ENCODE measurements around the gene SLC2A3.
"Not testable (repeated sequence)": the region's sequence is repeated elsewhere in the genome, so short reads cannot be mapped to it uniquely, and the experiment has no call there.

The SLC2A3 gene

DNA sequence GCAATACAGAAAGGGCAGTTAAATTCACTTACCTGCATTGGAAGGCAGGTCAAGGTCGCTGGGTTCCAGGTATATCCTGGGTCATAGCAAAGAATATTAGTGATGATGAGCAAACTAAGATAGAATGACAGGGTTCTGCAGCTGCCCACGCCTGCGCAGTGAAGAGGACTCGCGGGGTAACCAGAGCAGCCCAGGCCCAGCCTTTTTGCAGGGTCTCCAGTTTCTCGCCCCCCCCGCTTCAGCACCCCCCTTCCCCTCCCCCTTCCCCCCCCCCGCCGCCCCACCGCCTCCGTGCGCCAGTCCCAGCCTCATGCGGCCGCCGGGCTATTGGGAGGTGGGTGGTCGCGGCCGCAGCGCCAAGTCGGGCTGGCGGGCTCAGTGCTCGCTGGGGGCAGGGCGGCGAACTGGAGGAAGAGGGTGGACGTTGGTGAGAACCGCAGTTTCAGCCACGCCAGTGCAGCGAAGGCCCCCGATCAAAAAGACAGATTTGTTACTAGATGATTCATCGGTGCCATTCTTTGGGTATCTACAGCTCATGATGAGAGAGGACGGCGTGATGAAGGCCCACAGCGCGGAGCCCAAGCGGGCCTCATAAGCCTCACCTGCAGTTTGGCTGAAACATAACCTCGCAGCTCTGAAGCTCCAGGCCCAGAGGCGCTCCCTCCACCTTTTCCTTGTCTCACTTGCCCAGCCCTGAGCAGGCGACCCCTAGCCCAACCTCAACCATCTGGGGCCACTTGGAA, 20.2 kb downstream of the SLC2A3 start:
- DNase-seq: no peak

DNA sequence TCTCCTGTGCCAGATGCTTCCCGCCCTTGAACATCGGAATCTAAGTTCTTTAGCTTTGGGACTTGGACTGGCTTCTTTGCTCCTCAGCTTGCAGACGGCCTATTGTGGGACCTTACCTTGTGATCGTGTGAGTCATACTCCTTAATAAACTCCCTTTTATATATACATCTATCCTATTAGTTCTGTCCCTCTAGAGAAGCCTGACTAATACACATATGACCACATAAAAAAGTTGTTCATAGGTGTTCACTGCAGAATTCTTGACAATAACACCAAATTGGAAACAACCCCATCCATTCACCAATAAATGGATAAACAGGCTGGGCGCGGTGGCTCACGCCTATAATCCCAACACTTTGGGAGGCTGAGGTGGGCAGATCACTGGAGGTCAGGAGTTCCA, 25.9 kb downstream of the SLC2A3 start:
- not testable (repeated sequence) for DNase-seq

- peak; percentile 66 for DNase-seq
Observed at GRCh38 chr12:7907009-7907408, 29.0 kb downstream of the SLC2A3 start.

- not testable (repeated sequence) for DNase-seq
Observed at GRCh38 chr12:7906303-7906702, 29.7 kb downstream of the SLC2A3 start.

GRCh38 chr12:7905600-7906125, 30.3 kb downstream of the SLC2A3 start:
- DNase-seq: not testable (repeated sequence)

DNA sequence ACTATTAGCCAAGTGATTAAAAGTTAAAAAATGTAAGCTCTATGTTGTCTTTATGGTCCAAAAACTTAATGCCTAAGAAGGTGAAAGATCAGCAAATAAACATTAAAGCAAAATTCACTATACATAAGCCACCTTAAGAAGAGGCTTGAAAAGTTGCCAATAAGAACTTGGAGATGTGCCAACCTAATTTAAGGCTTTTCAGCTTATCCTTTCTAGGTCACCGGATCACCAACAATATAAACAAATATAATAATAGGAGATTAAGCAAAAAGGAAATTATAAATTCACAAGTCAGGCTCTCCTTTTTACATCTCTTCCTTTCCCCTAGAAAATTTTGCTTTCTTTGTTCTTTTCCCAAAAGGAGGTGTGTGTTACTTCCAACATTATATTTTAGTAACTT, 30.9 kb downstream of the SLC2A3 start:
- no peak for DNase-seq

DNA sequence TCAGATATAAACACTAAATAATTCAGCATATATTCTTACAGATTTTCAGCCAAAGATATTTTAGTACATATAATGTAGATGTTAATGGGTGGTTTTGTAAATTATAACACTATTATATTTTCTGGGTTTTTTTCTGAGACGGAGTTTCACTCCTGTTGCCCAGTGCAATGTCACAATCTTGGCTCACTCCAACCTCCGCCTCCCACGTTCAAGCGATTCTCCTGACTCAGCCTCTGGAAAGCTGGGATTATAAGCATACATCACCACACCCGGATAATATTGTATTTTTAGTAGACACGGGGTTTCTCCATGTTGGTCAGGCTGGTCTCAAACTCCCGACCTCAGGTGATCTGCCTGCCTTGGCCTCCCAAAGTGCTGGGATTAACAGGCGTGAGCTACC, 33.6 kb downstream of the SLC2A3 start:
- DNase-seq: not testable (repeated sequence)

GRCh38 chr12:7899755-7900154, 36.2 kb downstream of the SLC2A3 start:
- DNase-seq: peak; percentile 21

GRCh38 chr12:7896726-7897125, 39.3 kb downstream of the SLC2A3 start:
- not testable (repeated sequence) for DNase-seq

DNA sequence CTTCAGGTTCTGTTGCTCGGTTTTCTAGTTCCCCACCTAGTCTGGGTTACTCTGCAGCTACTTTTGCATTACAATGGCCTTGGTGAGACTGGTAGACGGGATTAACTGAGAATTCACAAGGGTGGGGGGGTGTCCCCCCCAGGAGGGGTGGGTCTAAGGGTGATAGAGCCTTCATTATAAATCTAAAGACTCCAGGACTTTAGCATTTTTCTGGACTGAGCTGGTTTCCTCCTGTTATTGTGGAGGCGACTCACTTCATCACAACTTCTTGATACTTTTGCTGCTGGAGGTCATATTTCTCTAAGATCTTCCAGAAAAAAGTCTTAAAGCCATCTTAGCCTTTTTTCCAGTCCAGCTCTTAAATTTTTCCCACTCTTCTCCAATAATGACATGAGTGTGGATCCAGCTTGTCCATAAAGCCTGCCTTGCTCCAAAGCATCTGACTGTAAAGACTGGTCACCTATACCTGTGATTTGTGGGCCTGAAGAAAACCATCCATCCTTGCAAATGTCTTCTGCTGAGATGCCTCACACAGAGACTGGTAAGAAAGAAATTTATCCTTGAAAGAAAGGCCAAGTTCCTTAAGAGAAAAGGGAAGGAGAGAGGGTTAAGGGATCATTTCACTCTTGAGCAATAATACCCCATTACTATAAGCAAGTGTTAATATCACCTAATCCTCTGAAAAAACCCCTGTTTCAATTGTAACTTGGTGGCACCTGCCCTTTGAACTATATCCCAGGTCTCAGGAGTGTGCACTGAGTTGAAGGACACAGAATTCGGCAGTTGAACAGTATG, 43.6 kb downstream of the SLC2A3 start:
- DNase-seq: no peak

DNA sequence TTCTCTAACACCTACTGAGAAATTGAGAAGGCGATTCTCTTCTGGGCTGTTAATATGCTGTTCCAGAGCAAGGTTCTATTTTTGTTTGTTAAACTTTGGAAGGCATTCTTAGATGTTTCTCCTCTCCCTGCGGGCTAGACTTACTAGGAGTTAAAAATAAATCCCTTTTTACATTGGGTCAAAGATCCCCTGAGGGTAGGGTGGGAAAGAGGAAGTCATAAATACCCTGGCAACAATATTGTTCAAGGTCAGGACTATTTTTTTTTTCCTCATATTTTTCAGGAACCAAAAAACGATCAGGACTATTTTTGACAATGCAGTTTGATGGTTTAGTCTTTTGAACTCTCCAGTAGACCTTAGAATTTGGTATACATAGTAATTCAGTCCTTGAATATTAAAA, 51.3 kb downstream of the SLC2A3 start:
- DNase-seq: no peak

GRCh38 chr12:7881736-7882120, 54.3 kb downstream of the SLC2A3 start:
- DNase-seq: not testable (repeated sequence)

DNA sequence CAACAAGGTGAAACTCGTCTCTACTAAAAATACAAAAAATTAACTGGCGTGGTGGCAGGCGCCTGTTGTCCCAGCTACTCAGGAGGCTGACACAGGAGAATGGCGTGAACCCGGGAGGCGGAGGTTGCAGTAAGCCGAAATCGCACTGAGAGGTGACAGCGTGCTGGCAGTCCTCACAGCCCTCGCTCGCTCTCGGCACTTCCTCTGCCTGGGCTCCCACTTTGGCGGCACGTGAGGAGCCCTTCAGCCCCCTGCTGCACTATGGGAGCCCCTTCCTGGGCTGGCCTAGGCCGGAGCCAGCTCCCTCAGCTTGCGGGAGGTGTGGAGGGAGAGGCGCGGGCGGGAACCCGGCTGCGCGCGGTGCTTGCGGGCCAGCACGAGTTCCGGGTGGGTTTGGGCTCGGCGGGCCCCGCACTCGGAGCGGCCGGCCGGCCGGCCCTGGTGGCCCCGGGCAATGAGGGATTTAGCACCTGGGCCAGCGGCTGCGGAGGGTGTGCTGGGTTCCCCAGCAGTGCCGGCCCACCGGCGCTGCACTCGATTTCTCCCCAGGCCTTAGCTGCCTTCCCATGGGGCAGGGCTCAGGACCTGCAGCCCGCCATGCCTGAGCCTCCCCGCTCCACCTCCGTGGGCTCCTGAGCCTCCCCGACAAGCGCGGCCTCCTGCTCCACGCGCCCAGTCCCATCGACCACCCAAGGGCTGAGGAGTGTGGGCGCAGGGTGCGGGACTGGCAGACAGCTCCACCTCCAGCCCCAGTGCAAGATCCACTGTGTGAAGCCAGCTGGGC, 54.8 kb downstream of the SLC2A3 start:
- DNase-seq: not testable (repeated sequence)

GRCh38 chr12:7879246-7879645, 56.7 kb downstream of the SLC2A3 start:
- DNase-seq: no peak

DNA sequence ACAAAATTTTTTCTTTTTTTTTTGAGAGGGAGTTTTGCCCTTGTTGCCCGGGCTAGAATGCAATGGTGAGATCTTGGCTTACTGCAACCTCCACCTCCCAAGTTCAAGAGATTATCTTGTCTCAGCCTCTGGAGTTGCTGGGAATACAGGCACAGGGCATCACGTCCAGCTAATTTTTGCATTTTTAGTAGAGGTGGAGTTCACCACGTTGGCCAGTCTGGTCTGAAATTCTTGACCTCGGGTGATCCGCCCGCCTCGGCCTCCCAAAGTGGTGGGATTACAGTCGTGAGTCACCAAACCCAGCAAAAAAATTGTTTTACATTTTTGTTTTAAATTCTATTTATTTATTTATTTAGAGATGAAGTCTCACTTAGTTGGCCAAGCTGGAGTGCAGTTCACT, 58.6 kb downstream of the SLC2A3 start:
- DNase-seq: no peak

GRCh38 chr12:7872566-7873319, 63.2 kb downstream of the SLC2A3 start, which contains the start of gene SLC2A14:
SLC2A14 (minus strand) TSS chr12:7872915; CDS start chr12:7869880, 3,035 bp downstream.
- no peak for DNase-seq

GRCh38 chr12:7870335-7870734, 65.7 kb downstream of the SLC2A3 start:
- DNase-seq: no peak
